Spinal cord (tissue), 10 donors: Measurements from ENCODE around the gene CLIP1. TPM values are rescaled to one million over a fixed set of nuclear protein-coding genes. Genes with fewer than 3 reads are reported as not detected.

Experiments
- DNase-seq, 6 donors: peaks; one replicate each; pipeline versions ENCODE4 v3.0.0 to v3.0.0-alpha.2; 2013 to 2015; ENCODE audit warnings: low spot score in 6 of 6, low read depth in 4 of 6
- H3K27ac ChIP-seq: one replicate; pipeline ENCODE4 v1.5.1; 2013; ENCODE audit warnings: low read depth, low read length, control low read depth
- H3K27me3 ChIP-seq: one replicate; pipeline ENCODE4 v1.6.1; 2013; ENCODE audit warnings: low read length; ENCODE audit not compliant: control insufficient read depth, insufficient read depth
- H3K36me3 ChIP-seq: one replicate; pipeline ENCODE4 v1.6.1; 2013; ENCODE audit warnings: low read length; ENCODE audit not compliant: control insufficient read depth, insufficient read depth
- H3K4me1 ChIP-seq: one replicate; pipeline ENCODE4 v1.6.1; 2013; ENCODE audit warnings: low read length; ENCODE audit not compliant: control insufficient read depth, insufficient read depth
- H3K4me3 ChIP-seq: one replicate; pipeline ENCODE4 v1.5.1; 2013; ENCODE audit warnings: low read depth, low read length, control low read depth
- H3K9me3 ChIP-seq: one replicate; pipeline ENCODE4 v1.6.1; 2013; ENCODE audit warnings: low read length; ENCODE audit not compliant: control insufficient read depth, insufficient read depth
- WGBS: methylation state at CpG from one replicate; pipeline ENCODE4 v1.1.5; 2013; ENCODE audit warnings: missing lambda C conversion rate; ENCODE audit not compliant: insufficient coverage; 5-methylcytosine and 5-hydroxymethylcytosine counted together
- polyA plus RNA-seq, 2 donors: library from polyadenylated mRNA; unstranded; fragments of 120-200 nt; gene quantifications; one replicate each; pipeline ENCODE4 v1.2.1, GENCODE V29; 2013; ENCODE audit not compliant: insufficient read length in 2 of 2
- total RNA-seq, 2 donors: library from RNA; depleted of rRNA in 1 of 2; stranded (reverse); fragments of 120-200 nt in 1 of 2; fragments of >200 nt in 1 of 2; gene quantifications; one replicate each; pipeline versions ENCODE4 v1.2.3 to v1.2.4, GENCODE V29; 2013 to 2014
- donor health status: healthy.

The CLIP1 gene
- total and polyA plus RNA-seq, 4 donors, result 52.1 to 53.6 (median 52.9) TPM

DNA sequence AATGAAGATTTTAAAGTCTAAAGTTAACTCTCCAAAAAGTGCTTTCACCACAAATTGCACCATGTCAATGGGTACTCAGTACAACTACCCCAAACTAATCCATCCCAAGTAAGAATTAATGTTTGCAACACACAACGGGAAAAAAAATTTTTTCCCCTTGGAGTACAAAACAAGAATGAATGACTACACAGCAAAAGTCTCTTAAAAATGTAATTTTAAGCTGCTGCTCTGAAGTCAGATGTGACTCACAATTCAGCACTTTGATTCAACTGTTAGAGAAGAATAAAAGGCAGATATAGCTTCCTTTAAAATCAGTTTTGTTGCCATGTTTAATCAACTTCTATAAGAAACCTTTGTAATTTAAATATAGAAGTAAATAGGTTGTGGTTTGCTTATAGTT is 113.7 kb downstream of the CLIP1 start:
- peaks cover 3% of the 10 kb centered on the region for H3K4me1 ChIP-seq
- no peak for DNase-seq
- H3K36me3 ChIP-seq, result peaks cover 28% of the 10 kb centered on the region
- no peaks in the 10 kb centered on the region for H3K27me3 ChIP-seq
- no peak overlapping the region for H3K27ac ChIP-seq
- H3K9me3 ChIP-seq, result no peaks in the 10 kb centered on the region
- H3K4me3 ChIP-seq, result no peak overlapping the region
- no CpG with 5 or more reads among the region's 1 CpG for WGBS

DNA sequence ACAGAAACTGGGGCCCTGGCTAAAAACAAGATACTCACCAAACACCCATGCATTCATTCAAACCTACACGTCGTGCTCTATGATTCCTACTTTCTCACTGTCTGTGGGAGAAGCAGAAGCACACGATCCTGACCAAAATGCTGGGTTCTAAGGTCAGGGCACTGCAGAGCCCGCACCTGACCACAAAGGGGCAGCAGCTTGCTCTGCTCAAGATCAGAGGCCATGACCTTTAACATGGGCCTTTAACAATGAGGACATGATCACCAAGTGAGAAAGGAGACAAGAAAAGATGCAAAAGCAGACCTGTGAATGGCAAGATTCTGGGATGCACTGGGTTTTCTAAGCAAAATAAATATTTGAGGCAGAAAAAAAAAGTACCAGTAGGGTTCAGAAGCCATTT is 116.1 kb downstream of the CLIP1 start:
- H3K9me3 ChIP-seq, result no peaks in the 10 kb centered on the region
- peaks cover 3% of the 10 kb centered on the region for H3K4me1 ChIP-seq
- no peak overlapping the region for H3K27ac ChIP-seq
- 66% methylated on average over 3 of the region's 4 CpGs for WGBS
- no peak for DNase-seq
- H3K4me3 ChIP-seq, result no peak overlapping the region
- H3K36me3 ChIP-seq, result peaks cover 24% of the 10 kb centered on the region
- no peaks in the 10 kb centered on the region for H3K27me3 ChIP-seq

DNA sequence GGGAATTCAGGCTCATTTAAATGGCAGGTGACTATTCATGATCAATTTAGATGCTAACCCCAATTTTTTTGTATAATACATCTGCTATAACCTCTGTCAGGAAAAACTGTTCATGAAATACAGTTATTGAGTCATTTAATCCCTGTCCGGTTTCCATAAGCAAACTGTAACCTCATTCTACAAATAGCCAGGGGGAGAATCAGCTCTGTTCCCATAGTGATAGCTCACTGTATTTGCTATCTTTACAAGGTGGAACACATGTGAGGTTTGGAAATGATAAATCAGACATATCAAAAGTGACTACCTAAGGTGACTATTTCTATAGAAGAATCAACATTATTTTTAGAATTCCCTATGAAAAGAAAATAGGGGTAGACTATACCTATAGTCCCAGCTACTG is 117.5 kb downstream of the CLIP1 start:
- Histone ChIP-seq H3K4me3 (no peak overlapping the region), H3K9me3 (no peaks in the 10 kb centered on the region), H3K4me1 (peaks cover 3% of the 10 kb centered on the region), H3K36me3 (peaks cover 26% of the 10 kb centered on the region), H3K27ac (no peak overlapping the region), H3K27me3 (no peaks in the 10 kb centered on the region)
- WGBS, result no CpG with 5 or more reads among the region's 1 CpG
- no peak for DNase-seq

DNA sequence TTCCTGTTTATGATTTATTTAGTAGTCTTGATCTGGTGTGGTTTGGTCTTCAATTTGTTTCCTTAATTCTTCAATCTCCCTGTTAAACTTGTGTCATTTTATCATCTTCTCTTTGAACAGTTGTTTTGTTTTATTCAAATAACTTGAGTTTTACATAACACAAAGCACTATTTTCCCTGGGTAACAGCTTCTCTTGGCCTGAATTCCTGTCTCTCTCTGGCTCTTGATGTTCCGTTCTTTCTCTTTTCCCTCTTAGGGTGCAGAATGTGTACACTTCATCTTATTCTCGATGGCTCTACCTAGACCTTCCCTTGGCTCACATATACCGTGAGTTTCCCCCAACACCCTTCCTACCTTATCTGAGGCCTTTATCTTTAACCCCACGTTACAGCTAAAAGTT is 119.4 kb downstream of the CLIP1 start:
- Histone ChIP-seq H3K27me3 (no peaks in the 10 kb centered on the region), H3K9me3 (no peaks in the 10 kb centered on the region), H3K4me1 (no peaks in the 10 kb centered on the region), H3K36me3 (peaks cover 29% of the 10 kb centered on the region), H3K27ac (no peak overlapping the region), H3K4me3 (no peak overlapping the region)
- WGBS, result 96% methylated on average over 2 of the region's 4 CpGs
- DNase-seq, result no peak

DNA sequence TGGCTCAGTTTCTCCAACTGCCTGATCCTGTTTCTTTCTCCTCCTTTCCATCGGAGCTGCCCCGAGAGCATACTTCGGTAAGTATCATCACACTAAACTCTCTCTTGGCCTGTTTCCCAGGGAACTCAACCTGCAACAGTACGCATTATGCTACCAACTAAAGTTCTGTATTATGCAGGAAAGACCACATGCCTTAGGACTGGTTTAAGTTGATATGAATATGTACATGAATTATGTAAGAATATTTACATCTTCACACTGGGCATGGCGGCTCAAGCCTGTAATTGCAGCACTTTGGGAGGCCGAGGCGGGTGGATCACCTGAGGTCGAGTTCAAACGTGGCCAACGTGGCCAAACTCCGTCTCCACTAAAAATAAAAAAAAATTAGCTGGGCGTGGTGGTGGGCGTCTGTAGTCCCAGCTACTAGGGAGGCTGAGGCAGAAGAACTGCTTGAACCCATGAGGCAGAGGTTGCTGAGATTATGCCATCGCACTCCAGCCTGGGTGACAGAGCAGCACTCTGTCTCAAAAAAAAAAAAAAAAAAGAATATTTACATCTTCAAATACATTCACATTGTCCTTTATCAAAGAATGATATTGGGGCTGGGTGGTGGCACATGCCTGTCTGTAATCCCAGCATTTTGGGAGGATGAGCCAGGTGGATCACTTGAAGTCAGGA is 124.3 kb downstream of the CLIP1 start:
- no peaks in the 10 kb centered on the region for H3K9me3 ChIP-seq
- 100% methylated on average over 7 of the region's 14 CpGs for WGBS
- no peaks in the 10 kb centered on the region for H3K4me1 ChIP-seq
- peaks cover 29% of the 10 kb centered on the region for H3K36me3 ChIP-seq
- no peak for DNase-seq
- no peak overlapping the region for H3K4me3 ChIP-seq
- no peak overlapping the region for H3K27ac ChIP-seq
- no peaks in the 10 kb centered on the region for H3K27me3 ChIP-seq

DNA sequence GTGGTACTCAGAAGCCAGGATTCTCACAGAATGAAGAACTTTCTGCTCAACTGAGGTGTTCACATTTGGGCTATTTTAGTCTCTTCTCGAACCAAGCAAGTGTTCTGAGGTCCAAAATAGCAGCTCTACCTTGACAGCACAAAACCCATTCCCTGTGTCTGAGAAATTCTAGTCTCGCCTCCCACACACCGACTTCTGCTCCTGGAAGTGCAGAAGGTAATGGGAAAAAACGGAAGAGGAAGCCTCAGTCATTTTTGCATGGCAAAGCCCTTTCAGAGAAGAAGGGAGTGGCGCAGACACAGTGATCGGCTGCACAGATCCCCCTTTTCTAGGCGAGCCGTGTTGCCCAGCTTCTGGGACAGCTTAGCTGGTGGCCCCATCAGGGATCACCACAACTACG is 125.0 kb downstream of the CLIP1 start:
- Histone ChIP-seq H3K9me3 (no peaks in the 10 kb centered on the region), H3K4me3 (no peak overlapping the region), H3K27me3 (no peaks in the 10 kb centered on the region), H3K4me1 (no peaks in the 10 kb centered on the region), H3K27ac (no peak overlapping the region), H3K36me3 (peaks cover 28% of the 10 kb centered on the region)
- 98% methylated on average over 8 of the region's 9 CpGs for WGBS
- DNase-seq, result no peak

DNA sequence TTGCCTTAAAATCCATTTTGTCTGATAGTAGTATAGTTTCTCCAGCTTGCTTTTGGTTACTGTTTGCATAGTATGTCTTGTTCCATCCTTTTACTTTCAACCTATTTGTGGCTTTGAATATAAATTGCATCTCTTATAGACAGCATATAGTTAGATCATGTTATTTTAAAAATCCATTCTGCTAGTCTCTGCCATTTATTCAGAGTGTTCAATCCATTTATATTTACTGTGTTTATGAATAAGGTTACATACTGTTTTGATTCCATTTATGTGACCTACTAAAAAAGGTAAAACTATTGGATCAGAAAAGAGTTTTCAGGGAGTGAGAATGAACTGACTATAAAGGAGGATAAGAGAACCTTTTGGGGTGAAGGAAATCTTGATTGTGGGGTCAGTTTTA is 126.6 kb downstream of the CLIP1 start:
- Histone ChIP-seq H3K27ac (no peak overlapping the region), H3K27me3 (no peaks in the 10 kb centered on the region), H3K36me3 (peaks cover 28% of the 10 kb centered on the region), H3K4me3 (no peak overlapping the region), H3K9me3 (no peaks in the 10 kb centered on the region), H3K4me1 (no peaks in the 10 kb centered on the region)
- DNase-seq, result no peak

DNA sequence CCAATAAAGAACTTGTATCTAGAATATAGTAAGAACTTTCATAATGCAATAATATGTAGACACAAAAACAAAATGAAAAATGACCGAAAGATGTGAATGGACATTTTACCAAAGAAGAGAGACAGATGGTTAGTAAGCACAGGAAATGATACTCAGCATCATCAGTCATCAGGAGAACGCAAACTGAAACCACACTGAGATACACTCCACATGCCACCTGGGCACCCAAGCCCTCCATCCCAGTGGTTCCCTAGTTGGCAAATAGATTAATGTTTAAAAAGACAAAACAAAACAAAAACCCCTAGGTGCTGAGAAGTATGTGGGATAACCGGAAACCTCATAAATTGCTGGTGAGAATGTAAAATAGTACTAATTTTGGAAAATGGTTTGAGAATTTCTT is 129.4 kb downstream of the CLIP1 start:
- no CpG with 5 or more reads among the region's 3 CpGs for WGBS
- H3K27ac ChIP-seq, result no peak overlapping the region

DNA sequence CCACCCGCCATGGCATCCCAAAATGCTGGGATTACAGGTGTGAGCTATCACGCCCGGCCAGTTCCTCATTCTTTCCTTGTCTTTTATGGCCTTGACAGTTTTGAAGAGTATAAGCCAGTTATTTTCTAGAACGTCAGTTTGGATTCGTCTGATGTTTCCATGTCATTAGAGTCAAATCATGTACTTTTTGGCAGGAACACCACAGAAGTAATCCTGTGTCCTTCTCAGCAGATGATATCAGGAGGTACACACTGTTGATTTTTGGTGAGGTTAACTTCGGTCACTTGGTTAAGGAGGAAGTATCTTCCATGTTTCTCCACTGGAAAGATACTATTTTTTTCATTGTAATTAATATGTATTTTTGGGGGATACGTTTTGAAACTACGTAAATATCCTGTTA is 131.0 kb downstream of the CLIP1 start:
- WGBS, result 85% methylated on average over 5 of the region's 8 CpGs
- H3K36me3 ChIP-seq, result peaks cover 21% of the 10 kb centered on the region
- no peak overlapping the region for H3K4me3 ChIP-seq
- H3K9me3 ChIP-seq, result no peaks in the 10 kb centered on the region
- H3K4me1 ChIP-seq, result no peaks in the 10 kb centered on the region
- no peak for DNase-seq
- H3K27me3 ChIP-seq, result no peaks in the 10 kb centered on the region
- no peak overlapping the region for H3K27ac ChIP-seq

More for the DNA sequence above, 129.4 kb downstream of the CLIP1 start:
- Histone ChIP-seq H3K4me1 (no peaks in the 10 kb centered on the region), H3K9me3 (no peaks in the 10 kb centered on the region), H3K27me3 (no peaks in the 10 kb centered on the region), H3K4me3 (no peak overlapping the region), H3K36me3 (peaks cover 16% of the 10 kb centered on the region)
- DNase-seq, result no peak

DNA sequence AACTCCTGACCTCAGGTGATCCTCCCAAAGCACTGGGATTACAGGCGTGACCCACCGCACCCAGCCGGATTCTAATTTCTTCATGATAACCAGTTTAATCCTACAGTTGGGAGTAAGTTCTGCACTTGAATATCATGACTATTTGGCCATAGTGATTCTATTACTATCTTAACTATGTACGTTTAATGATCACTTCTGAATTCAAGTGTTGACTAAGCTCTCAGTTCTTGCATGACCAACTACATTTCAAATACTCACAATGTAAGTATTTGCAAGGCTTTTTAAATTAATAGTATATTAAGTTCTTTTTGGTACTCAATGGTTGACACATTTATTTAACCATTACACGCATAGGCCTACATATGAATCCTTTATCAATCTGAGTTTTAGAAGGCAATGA is 138.8 kb downstream of the CLIP1 start:
- Histone ChIP-seq H3K9me3 (no peaks in the 10 kb centered on the region), H3K4me1 (no peaks in the 10 kb centered on the region), H3K4me3 (no peak overlapping the region), H3K27me3 (no peaks in the 10 kb centered on the region), H3K27ac (no peak overlapping the region), H3K36me3 (peaks cover 27% of the 10 kb centered on the region)
- 100% methylated on average over 1 of the region's 5 CpGs for WGBS
- no peak for DNase-seq
